Muscle layer of colon (tissue), 2 donors: ENCODE data around the gene LST1.

Experiments
- H3K27ac ChIP-seq: one replicate; pipeline ENCODE4 v1.7.0; 2013; ENCODE audit warnings: low read depth, mild to moderate bottlenecking, low read length, moderate library complexity
- H3K27me3 ChIP-seq, 2 donors: one replicate each; pipeline ENCODE4 v1.7.0; 2013; ENCODE audit warnings: low read length in 2 of 2, mild to moderate bottlenecking in 2 of 2; ENCODE audit not compliant: insufficient read depth in 2 of 2, control insufficient read depth in 1 of 2
- H3K36me3 ChIP-seq: one replicate; pipeline ENCODE4 v1.7.0; 2013; ENCODE audit warnings: mild to moderate bottlenecking, low read length; ENCODE audit not compliant: insufficient read depth
- H3K4me1 ChIP-seq: one replicate; pipeline ENCODE4 v1.7.0; 2013; ENCODE audit warnings: mild to moderate bottlenecking, low read length; ENCODE audit not compliant: insufficient read depth
- H3K4me3 ChIP-seq, 2 donors: one replicate each; pipeline ENCODE4 v1.7.0; 2013; ENCODE audit warnings: low read length in 2 of 2, low read depth in 1 of 2, mild to moderate bottlenecking in 1 of 2, moderate library complexity in 1 of 2
- H3K9ac ChIP-seq: one replicate; pipeline ENCODE4 v1.7.0; 2013; ENCODE audit warnings: low read length
- H3K9me3 ChIP-seq: one replicate; pipeline ENCODE4 v1.7.0; 2013; ENCODE audit warnings: mild to moderate bottlenecking, low read length
- donor health status: abdominal sarcoma.
- donor health status: Adenocarcinoma of cecum.

Gene LST1

GRCh38 chr6:31567531-31568370 is 18.3 kb upstream of the LST1 start:
- no peak overlapping the region for H3K27ac ChIP-seq
- no peaks in the 10 kb centered on the region for H3K4me1 ChIP-seq

GRCh38 chr6:31568537-31568961 is 17.5 kb upstream of the LST1 start:
- no peaks in the 10 kb centered on the region for H3K36me3 ChIP-seq
- no peak overlapping the region for H3K27ac ChIP-seq
- H3K4me1 ChIP-seq: no peaks in the 10 kb centered on the region
- H3K4me3 ChIP-seq: no peak overlapping the region
- H3K27me3 ChIP-seq: peaks cover 0 to 10% of the 10 kb centered on the region in 2 donors
- H3K9me3 ChIP-seq: no peaks in the 10 kb centered on the region
- no peak overlapping the region for H3K9ac ChIP-seq

More at GRCh38 chr6:31567531-31568370, 18.3 kb upstream of the LST1 start:
- peaks cover 0 to 10% of the 10 kb centered on the region in 2 donors for H3K27me3 ChIP-seq
- no peaks in the 10 kb centered on the region for H3K36me3 ChIP-seq
- H3K9me3 ChIP-seq: no peaks in the 10 kb centered on the region
- H3K9ac ChIP-seq: no peak overlapping the region
- no peak overlapping the region for H3K4me3 ChIP-seq

DNA sequence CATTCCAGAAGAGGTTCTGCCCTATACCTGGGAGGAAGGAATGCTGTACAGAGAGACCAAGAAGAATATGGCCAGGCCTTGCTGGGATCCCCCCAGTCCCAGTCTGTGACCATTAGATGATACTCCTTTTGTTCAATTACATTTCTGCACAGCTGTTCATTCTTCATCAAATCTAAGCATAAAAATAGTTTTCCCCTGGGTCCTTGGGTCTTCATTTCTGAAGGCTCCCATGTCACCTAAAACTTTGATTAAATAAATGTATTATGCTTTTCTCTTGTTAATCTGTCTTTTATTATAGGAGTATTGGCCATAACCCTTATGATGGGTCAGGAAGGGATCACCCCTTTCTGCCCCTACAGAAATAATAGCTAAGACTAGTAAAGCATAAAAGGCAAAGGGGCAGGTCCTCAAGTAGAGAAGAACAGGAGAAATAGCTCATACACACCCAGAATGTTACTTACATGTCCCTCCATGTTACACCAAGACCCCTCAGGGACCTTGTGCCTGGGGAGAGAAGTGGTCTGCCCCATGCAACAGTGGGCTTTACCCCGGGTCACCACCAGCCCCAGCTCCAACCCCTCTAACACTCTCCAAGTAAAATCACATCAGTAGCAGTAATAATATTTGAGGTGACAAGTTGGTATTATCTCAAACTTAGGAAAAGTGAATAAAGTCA is 16.1 kb upstream of the LST1 start:
- H3K27me3 ChIP-seq: peaks cover 0 to 10% of the 10 kb centered on the region in 2 donors
- no peak overlapping the region for H3K4me3 ChIP-seq
- no peak overlapping the region for H3K9ac ChIP-seq
- H3K27ac ChIP-seq: no peak overlapping the region
- no peaks in the 10 kb centered on the region for H3K36me3 ChIP-seq
- H3K4me1 ChIP-seq: peaks cover 3% of the 10 kb centered on the region
- H3K9me3 ChIP-seq: no peaks in the 10 kb centered on the region

GRCh38 chr6:31572041-31572911 is 13.8 kb upstream of the LST1 start, which contains the start of gene LTA:
Gene LTA, plus strand, starts transcription at chr6:31572289. Its CDS starts 454 bp downstream, at chr6:31572743.
- H3K9ac ChIP-seq: no peak within 1 kb of the TSS
- no peaks in the 10 kb centered on the region for H3K36me3 ChIP-seq
- H3K9me3 ChIP-seq: no peaks in the 10 kb centered on the region
- peaks cover 0 to 6% of the 10 kb centered on the region in 2 donors for H3K27me3 ChIP-seq
- H3K4me1 ChIP-seq: peaks cover 6% of the 10 kb centered on the region
- no peak within 1 kb of the TSS for H3K27ac ChIP-seq
- no peak within 1 kb of the TSS for H3K4me3 ChIP-seq

- Histone ChIP-seq H3K36me3 (no peaks in the 10 kb centered on the region), H3K27ac (no peak overlapping the region), H3K9ac (no peak overlapping the region), H3K4me3 (no peak overlapping the region), H3K4me1 (peaks cover 6% of the 10 kb centered on the region), H3K9me3 (no peaks in the 10 kb centered on the region), H3K27me3 (no peaks in the 10 kb centered on the region)
Measured at GRCh38 chr6:31573239-31574105, 12.6 kb upstream of the LST1 start.

- H3K4me3 ChIP-seq: no peak overlapping the region
- H3K27me3 ChIP-seq: no peaks in the 10 kb centered on the region
- H3K4me1 ChIP-seq: peaks cover 6% of the 10 kb centered on the region
- H3K9ac ChIP-seq: no peak overlapping the region
- H3K27ac ChIP-seq: no peak overlapping the region
- H3K36me3 ChIP-seq: no peaks in the 10 kb centered on the region
- no peaks in the 10 kb centered on the region for H3K9me3 ChIP-seq
Measured at GRCh38 chr6:31574106-31575061, 11.7 kb upstream of the LST1 start.

DNA sequence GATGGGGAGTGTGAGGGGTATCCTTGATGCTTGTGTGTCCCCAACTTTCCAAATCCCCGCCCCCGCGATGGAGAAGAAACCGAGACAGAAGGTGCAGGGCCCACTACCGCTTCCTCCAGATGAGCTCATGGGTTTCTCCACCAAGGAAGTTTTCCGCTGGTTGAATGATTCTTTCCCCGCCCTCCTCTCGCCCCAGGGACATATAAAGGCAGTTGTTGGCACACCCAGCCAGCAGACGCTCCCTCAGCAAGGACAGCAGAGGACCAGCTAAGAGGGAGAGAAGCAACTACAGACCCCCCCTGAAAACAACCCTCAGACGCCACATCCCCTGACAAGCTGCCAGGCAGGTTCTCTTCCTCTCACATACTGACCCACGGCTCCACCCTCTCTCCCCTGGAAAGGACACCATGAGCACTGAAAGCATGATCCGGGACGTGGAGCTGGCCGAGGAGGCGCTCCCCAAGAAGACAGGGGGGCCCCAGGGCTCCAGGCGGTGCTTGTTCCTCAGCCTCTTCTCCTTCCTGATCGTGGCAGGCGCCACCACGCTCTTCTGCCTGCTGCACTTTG is 10.7 kb upstream of the LST1 start, which contains the start of gene TNF:
TSS of gene TNF (plus strand) at position 231 of the 567 bp plus-strand sequence. CDS start at position 408, 177 bp downstream.
- Histone ChIP-seq H3K9me3 (no peaks in the 10 kb centered on the region), H3K4me1 (peaks cover 8% of the 10 kb centered on the region), H3K4me3 (peak within 1 kb of the TSS in 1 of 2 donors; percentile 47), H3K36me3 (no peaks in the 10 kb centered on the region), H3K27ac (peak within 1 kb of the TSS; percentile 47), H3K9ac (peak within 1 kb of the TSS; percentile 28), H3K27me3 (no peaks in the 10 kb centered on the region)

- Histone ChIP-seq H3K27ac (peak overlapping the region; percentile 47), H3K9me3 (no peaks in the 10 kb centered on the region), H3K27me3 (no peaks in the 10 kb centered on the region), H3K36me3 (no peaks in the 10 kb centered on the region), H3K4me1 (peaks cover 11% of the 10 kb centered on the region), H3K4me3 (peak overlapping the region in 1 of 2 donors; percentile 47), H3K9ac (peak overlapping the region; percentile 28)
Measured at GRCh38 chr6:31575952-31576685, 10.0 kb upstream of the LST1 start.

DNA sequence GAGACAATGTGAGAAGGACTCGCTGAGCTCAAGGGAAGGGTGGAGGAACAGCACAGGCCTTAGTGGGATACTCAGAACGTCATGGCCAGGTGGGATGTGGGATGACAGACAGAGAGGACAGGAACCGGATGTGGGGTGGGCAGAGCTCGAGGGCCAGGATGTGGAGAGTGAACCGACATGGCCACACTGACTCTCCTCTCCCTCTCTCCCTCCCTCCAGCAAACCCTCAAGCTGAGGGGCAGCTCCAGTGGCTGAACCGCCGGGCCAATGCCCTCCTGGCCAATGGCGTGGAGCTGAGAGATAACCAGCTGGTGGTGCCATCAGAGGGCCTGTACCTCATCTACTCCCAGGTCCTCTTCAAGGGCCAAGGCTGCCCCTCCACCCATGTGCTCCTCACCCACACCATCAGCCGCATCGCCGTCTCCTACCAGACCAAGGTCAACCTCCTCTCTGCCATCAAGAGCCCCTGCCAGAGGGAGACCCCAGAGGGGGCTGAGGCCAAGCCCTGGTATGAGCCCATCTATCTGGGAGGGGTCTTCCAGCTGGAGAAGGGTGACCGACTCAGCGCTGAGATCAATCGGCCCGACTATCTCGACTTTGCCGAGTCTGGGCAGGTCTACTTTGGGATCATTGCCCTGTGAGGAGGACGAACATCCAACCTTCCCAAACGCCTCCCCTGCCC is 9.0 kb upstream of the LST1 start:
- peaks cover 16% of the 10 kb centered on the region for H3K4me1 ChIP-seq
- no peaks in the 10 kb centered on the region for H3K36me3 ChIP-seq
- no peak overlapping the region for H3K9ac ChIP-seq
- no peak overlapping the region for H3K4me3 ChIP-seq
- no peak overlapping the region for H3K27ac ChIP-seq
- no peaks in the 10 kb centered on the region for H3K27me3 ChIP-seq
- H3K9me3 ChIP-seq: no peaks in the 10 kb centered on the region
